Effector memory CD8-positive, alpha-beta T cell (primary cell): ENCODE measurements around the gene C3orf20.

ENCODE experiments used
- ATAC-seq: fragments of 150-1000 bp; cut with Tn5 transposase; replicated peaks from 2 replicates; pipeline ENCODE4 v1.10.0; 2021; ENCODE audit warnings: mild to moderate bottlenecking, moderate library complexity
- DNase-seq, 3 experiments: peaks; one replicate each; pipeline ENCODE4 v3.0.0; 2021
- H3K27ac Mint-ChIP-seq, 2 donors: one replicate each; pipeline ENCODE4 v1.8.0; 2022; ENCODE audit warnings: mild to moderate bottlenecking in 2 of 2, mixed read lengths in 2 of 2, moderate library complexity in 2 of 2
- H3K27me3 Mint-ChIP-seq, 2 donors: one replicate each; pipeline ENCODE4 v1.8.0; 2022; ENCODE audit warnings: mixed read lengths in 2 of 2
- H3K36me3 Mint-ChIP-seq: one replicate; pipeline ENCODE4 v1.8.0; 2022; ENCODE audit warnings: mild to moderate bottlenecking, moderate library complexity, mixed read lengths; ENCODE audit not compliant: insufficient read depth
- H3K4me1 Mint-ChIP-seq, 2 donors: one replicate each; pipeline ENCODE4 v1.8.0; 2022; ENCODE audit warnings: low read depth in 2 of 2, mixed read lengths in 2 of 2
- H3K4me3 Mint-ChIP-seq, 2 donors: one replicate each; pipeline ENCODE4 v1.8.0; 2022; ENCODE audit warnings: mild to moderate bottlenecking in 2 of 2, mixed read lengths in 2 of 2, moderate library complexity in 2 of 2
- H3K9me3 Mint-ChIP-seq, 2 donors: one replicate each; pipeline ENCODE4 v1.8.0; 2022; ENCODE audit warnings: mixed read lengths in 2 of 2

The C3orf20 gene

DNA sequence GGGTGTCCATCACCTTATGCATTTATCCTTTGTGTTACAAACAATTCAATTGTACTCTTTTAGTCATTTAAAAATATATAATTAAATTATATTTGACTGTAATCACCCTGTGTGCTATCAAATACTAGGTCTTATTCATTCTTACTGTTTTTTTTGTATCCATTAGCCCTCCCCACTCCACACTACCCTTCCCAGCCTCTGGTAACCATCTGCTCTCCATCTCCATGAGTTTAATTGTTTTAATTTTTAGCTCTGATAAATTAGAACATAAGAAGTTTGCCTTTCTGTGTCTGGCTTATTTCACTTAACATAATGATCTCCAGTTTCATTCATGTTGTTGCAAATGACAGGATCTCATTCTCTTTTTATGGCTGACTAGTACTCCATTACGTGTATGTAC lies 16.8 kb downstream of the C3orf20 start:
- Mint-ChIP-seq H3K36me3 (no peaks in the 10 kb centered on the region), H3K27me3 (no peaks in the 10 kb centered on the region), H3K9me3 (no peaks in the 10 kb centered on the region), H3K4me1 (no peaks in the 10 kb centered on the region), H3K27ac (no peak overlapping the region), H3K4me3 (no peak overlapping the region)
- ATAC-seq (no peak), DNase-seq (no peak)

DNA sequence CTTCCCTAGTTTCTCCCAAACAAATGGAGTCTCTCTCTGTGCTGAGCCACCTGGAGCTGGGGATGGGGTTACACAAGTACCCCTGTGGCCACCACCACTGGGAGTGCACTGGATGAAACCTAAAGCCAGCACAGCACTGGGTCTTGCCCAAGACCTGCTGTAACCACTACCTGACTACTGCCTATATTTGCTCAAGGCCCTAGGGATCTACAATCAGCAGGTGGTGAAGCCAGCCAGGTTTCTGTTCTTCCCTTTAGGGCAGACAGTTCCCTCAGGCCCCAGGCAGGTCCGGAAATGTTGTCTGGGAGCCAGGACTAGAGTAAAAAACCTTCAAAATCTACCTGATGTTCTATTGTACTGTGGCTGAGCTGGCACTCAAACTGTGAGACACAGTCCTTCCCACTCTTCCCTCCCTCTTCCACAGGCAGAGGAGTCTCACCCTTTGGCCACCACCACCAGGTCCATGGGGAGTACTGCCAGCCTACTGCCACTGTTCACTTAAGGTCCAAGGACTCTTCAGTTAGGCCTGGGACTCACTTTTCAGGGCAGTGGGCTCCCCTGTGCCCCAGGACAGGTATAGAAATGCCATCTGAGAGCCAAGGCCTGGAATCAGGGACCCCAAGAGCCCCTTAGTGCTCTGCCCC lies 23.8 kb downstream of the C3orf20 start:
- DNase-seq = no peak
- no peaks in the 10 kb centered on the region for H3K9me3 Mint-ChIP-seq
- no peaks in the 10 kb centered on the region for H3K27me3 Mint-ChIP-seq
- no peaks in the 10 kb centered on the region for H3K36me3 Mint-ChIP-seq
- no peak for ATAC-seq
- no peak overlapping the region for H3K27ac Mint-ChIP-seq
- H3K4me1 Mint-ChIP-seq = no peaks in the 10 kb centered on the region
- H3K4me3 Mint-ChIP-seq = no peak overlapping the region

DNA sequence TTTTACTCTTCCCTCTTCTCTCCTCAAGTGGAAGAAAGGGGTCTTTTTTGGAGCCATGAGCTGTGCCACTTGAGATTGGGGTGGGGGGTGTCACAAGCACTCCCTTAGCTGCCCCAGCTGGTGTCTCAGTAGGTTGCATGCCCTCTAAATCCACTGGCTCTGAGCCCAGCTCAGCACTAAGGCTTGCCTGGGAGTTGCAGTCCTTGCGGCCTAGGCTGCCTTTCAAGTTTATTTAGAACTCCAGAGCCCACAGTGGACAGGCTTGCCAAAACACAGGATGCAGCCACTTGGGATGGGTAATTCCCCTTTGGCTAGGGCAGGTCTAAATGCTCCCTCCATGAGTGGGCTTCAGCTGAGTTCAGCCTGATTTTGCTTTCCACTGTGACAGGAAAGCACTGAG lies 24.7 kb downstream of the C3orf20 start:
- no peak overlapping the region for H3K4me3 Mint-ChIP-seq
- no peaks in the 10 kb centered on the region for H3K36me3 Mint-ChIP-seq
- no peaks in the 10 kb centered on the region for H3K9me3 Mint-ChIP-seq
- H3K4me1 Mint-ChIP-seq = no peaks in the 10 kb centered on the region
- no peak for DNase-seq
- no peak overlapping the region for H3K27ac Mint-ChIP-seq
- ATAC-seq = no peak
- no peaks in the 10 kb centered on the region for H3K27me3 Mint-ChIP-seq

DNA sequence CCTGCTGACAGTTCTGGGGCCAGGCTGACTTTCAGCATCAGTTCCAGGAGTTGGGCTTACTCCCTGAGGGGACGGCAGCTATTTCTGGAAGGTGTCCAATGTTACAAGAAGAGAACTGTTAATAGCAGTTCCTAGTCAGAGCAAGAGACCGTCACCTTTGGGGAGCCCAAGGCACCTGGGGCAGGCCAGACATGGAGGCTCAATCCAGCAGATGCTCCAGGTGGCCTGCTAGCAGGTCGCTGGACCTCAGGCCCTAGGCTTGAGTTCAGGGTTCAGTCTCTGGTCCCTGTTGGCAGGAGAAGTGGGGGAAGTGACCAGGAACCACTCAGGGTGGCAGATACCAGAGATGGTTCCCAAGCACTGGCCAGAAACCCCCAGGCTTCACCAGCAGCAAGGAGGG lies 25.9 kb downstream of the C3orf20 start:
- Mint-ChIP-seq H3K27ac (no peak overlapping the region), H3K4me1 (no peaks in the 10 kb centered on the region), H3K36me3 (no peaks in the 10 kb centered on the region), H3K4me3 (no peak overlapping the region), H3K9me3 (no peaks in the 10 kb centered on the region), H3K27me3 (no peaks in the 10 kb centered on the region)
- no peak for ATAC-seq
- DNase-seq = no peak

DNA sequence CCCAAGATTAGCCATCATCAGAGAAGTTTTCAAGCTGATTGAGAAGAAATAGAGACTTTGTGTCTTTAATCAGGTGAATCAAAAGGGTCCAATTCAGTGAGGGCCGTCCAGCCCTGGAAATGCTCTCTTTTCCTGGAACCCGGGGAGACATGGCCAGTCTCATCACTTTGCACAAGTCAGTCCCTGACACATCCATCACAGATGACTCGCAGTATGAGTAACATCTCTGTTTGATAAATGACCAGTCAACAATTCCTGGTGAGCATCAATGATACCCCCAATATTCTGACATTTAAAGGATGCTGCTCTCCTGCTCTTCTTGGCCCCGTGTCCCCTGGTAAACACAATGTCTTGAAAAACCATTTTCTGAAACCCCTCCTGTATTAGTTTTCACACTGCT lies 26.7 kb downstream of the C3orf20 start:
- ATAC-seq (no peak), DNase-seq (no peak)
- no peaks in the 10 kb centered on the region for H3K9me3 Mint-ChIP-seq
- H3K4me1 Mint-ChIP-seq = no peaks in the 10 kb centered on the region
- H3K27ac Mint-ChIP-seq = no peak overlapping the region
- no peaks in the 10 kb centered on the region for H3K27me3 Mint-ChIP-seq
- H3K4me3 Mint-ChIP-seq = no peak overlapping the region
- no peaks in the 10 kb centered on the region for H3K36me3 Mint-ChIP-seq

DNA sequence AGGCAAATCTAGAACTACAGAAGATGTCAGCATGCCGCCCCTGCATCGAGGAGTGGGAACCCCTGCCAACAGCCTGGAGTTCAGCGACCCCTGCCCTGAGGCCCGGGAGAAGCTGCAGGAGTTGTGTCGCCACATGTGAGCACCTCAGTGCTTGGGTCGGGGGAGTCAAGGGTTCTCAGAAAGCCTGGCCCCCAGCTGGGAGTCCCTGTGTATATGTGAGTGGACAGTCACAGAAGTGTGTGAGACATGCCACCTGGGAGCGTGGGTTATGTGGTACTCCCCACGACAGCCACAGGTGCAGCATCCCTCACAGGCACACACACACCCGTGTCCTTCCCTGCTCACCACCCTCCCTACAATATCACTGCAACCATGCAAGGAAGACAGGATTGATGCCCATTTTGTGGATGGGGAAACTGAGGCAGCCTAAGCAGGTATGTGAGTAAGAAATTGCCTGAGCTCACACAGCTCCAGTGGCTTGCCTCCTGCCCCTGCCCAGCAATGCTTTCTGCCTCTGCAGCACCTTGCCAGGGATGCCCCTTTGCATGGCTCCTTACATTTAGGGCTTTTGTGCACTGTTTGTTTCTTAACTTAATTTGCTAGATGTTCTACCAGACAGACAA lies 28.3 kb downstream of the C3orf20 start:
- H3K4me3 Mint-ChIP-seq = no peak overlapping the region
- ATAC-seq (no peak), DNase-seq (no peak)
- no peaks in the 10 kb centered on the region for H3K27me3 Mint-ChIP-seq
- no peaks in the 10 kb centered on the region for H3K4me1 Mint-ChIP-seq
- no peaks in the 10 kb centered on the region for H3K36me3 Mint-ChIP-seq
- H3K9me3 Mint-ChIP-seq = no peaks in the 10 kb centered on the region
- H3K27ac Mint-ChIP-seq = no peak overlapping the region

DNA sequence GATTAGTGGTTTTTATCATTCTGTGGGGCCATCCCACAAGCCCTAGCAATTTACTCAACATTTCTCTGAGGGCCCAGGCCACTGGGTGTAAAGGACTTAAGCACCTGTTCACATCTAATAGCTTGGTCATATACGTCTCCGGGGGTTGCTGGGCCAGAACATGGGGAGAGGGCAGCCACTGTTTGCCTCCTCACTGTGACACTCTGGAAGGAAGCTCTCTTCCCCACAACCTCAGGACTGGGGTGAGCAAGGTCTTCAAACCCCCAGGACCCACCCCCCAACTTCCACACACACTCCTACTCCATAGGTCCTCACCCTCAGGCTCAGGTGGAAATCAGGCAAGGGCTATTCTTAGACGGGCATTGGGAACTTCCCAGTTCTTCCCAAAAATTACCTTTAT lies 28.9 kb downstream of the C3orf20 start:
- Mint-ChIP-seq H3K4me3 (no peak overlapping the region), H3K9me3 (no peaks in the 10 kb centered on the region), H3K4me1 (no peaks in the 10 kb centered on the region), H3K36me3 (no peaks in the 10 kb centered on the region), H3K27ac (no peak overlapping the region), H3K27me3 (no peaks in the 10 kb centered on the region)
- DNase-seq = no peak
- no peak for ATAC-seq

DNA sequence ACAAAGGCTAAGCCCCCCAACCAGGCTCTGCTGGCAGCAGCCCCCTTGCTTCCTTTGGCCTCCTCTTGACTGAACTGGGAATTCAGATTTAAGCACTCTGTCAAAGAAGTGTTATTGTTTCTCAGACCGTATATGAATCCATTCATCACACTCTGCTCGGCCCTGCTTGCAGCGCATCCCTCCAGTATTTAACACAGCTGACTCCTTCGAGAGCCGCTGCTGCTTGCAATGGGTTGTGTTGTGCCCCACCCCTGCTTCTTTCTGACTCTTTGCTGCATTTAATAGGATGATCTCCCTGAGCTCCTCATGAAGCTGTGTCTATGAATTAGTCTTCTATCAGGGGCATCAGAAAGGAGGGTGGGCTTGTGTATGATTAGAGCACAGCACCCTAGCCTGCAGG lies 31.2 kb downstream of the C3orf20 start:
- H3K27ac Mint-ChIP-seq = no peak overlapping the region
- H3K27me3 Mint-ChIP-seq = no peaks in the 10 kb centered on the region
- no peaks in the 10 kb centered on the region for H3K4me1 Mint-ChIP-seq
- DNase-seq = no peak
- H3K36me3 Mint-ChIP-seq = no peaks in the 10 kb centered on the region
- H3K4me3 Mint-ChIP-seq = no peak overlapping the region
- ATAC-seq = no peak
- no peaks in the 10 kb centered on the region for H3K9me3 Mint-ChIP-seq

DNA sequence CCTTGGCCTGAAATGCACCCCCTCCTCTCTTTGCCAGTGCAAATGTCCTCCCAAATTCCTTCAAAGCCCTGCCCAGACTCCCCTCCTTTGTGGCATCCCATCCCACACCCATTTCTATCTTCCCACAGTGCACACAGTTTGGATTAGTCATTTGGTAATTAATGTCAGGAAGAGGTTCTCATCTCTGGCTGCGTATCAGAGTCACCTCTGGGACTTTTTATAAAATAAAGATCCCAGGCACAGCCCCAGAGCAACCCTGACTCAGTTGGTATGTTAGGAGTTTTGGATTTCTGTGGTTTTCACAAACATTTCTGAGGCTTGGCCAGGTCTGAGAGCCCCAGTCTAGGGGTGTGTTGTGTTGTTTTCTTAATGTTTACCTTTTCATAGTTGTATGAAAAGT lies 41.6 kb downstream of the C3orf20 start:
- no peaks in the 10 kb centered on the region for H3K27me3 Mint-ChIP-seq
- ATAC-seq = no peak

DNA sequence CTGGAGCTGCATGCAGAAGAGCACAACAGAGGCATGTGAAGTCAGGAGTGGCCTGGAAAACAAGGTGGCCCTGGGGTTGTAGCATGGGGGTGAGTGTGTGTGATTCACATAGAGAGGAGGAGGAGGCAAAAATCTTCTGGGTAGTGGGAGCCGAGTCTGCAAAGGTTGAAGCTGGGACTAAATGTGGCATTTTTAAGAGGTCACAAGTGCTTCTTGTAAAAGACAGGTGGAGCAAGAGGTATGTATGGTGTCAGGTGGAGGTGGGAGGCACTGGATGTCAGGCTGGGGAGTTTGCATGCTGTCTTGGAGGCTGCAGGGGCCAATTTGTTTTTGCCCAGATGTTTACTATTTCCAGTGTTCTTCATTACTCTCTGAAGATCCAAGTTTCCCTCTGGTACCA lies 42.4 kb downstream of the C3orf20 start:
- H3K4me1 Mint-ChIP-seq = no peaks in the 10 kb centered on the region
- no peak overlapping the region for H3K4me3 Mint-ChIP-seq
- H3K9me3 Mint-ChIP-seq = no peaks in the 10 kb centered on the region
- no peaks in the 10 kb centered on the region for H3K27me3 Mint-ChIP-seq
- no peaks in the 10 kb centered on the region for H3K36me3 Mint-ChIP-seq
- ATAC-seq (no peak), DNase-seq (no peak)
- H3K27ac Mint-ChIP-seq = no peak overlapping the region

More for the DNA sequence above, 41.6 kb downstream of the C3orf20 start:
- DNase-seq = no peak
- no peaks in the 10 kb centered on the region for H3K4me1 Mint-ChIP-seq
- H3K27ac Mint-ChIP-seq = no peak overlapping the region
- no peak overlapping the region for H3K4me3 Mint-ChIP-seq
- no peaks in the 10 kb centered on the region for H3K36me3 Mint-ChIP-seq
- H3K9me3 Mint-ChIP-seq = no peaks in the 10 kb centered on the region

DNA sequence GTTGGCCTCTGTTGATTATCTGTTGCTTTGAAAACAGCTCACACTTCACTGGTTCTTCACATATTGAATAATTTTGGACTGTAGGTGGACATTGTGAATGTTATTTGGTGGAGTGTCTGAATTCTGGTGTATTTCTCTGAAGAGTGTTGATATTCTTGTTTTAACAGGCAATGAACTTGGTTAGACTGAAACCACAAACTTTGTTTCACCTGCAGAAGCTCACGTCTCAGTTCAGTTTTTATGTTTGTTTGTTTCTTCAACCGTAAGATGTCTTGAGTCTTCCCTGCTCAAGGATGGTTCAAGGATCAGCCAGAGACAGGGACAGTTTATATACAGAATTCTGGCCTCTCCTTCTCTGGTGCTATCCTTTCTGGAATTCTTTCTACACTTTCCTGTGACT lies 43.6 kb downstream of the C3orf20 start:
- Mint-ChIP-seq H3K27me3 (no peaks in the 10 kb centered on the region), H3K27ac (no peak overlapping the region), H3K4me3 (no peak overlapping the region), H3K9me3 (no peaks in the 10 kb centered on the region), H3K4me1 (no peaks in the 10 kb centered on the region), H3K36me3 (no peaks in the 10 kb centered on the region)
- no peak for ATAC-seq
- DNase-seq = no peak

DNA sequence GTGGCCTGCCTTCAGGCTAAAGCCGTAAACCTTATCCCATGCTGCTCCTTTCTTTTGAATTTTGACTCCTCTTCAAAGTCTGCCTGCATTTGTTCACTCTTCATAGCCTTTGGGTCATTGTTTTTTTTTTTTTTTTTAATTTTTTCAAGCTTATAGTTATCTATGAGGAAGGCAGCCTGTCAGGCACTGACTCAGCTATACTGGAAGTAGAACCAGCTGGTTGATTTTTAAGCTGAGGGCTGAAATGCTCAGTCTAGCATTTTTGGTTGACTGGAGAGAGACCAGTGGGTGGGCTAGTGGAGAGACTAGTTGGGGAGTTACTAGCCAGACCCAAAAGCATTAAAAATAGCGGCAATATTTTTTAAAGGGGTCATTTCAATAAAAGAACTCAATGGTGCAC lies 44.1 kb downstream of the C3orf20 start:
- H3K4me3 Mint-ChIP-seq = no peak overlapping the region
- H3K27ac Mint-ChIP-seq = no peak overlapping the region
- H3K27me3 Mint-ChIP-seq = no peaks in the 10 kb centered on the region
- H3K9me3 Mint-ChIP-seq = no peaks in the 10 kb centered on the region
- ATAC-seq (no peak), DNase-seq (no peak)
- H3K36me3 Mint-ChIP-seq = no peaks in the 10 kb centered on the region
- H3K4me1 Mint-ChIP-seq = no peaks in the 10 kb centered on the region

DNA sequence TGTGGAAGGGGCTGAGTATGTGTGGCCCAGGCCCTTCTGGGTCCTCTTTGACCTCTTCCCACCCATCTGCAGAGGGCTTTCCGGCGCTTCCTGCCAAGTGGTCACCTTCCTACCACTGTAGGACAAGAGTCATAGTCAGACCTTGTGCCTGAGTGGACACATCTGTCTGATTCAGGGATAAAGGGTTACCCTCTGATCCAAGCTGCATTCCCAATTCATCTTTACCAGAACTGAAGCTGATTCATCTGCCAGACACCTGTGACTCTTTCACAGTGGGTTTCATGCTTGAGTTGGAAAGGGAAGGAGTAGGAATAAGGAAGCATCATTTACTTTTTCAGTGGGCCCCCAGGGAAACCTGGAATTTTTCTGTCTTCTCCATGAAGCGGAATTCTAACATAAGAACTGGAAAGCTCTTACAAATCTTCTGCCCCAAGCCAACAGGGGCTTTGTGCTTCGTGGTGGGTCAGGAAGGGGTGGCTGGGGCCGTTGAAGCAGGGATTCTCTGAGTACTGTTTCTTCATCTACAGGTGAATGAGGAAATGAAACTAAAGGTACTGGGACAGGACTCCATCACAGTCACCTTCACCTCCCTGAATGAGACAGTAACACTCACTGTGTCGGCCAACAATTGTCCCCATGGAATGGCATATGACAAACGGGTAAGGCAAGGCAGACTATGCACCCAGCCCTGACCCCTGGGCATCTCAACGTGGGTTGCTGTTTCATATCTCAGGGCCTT lies 46.4 kb downstream of the C3orf20 start:
- DNase-seq (no peak), ATAC-seq (no peak)
- H3K27ac Mint-ChIP-seq = no peak overlapping the region
- H3K36me3 Mint-ChIP-seq = no peaks in the 10 kb centered on the region
- no peaks in the 10 kb centered on the region for H3K4me1 Mint-ChIP-seq
- no peak overlapping the region for H3K4me3 Mint-ChIP-seq
- no peaks in the 10 kb centered on the region for H3K27me3 Mint-ChIP-seq
- no peaks in the 10 kb centered on the region for H3K9me3 Mint-ChIP-seq

DNA sequence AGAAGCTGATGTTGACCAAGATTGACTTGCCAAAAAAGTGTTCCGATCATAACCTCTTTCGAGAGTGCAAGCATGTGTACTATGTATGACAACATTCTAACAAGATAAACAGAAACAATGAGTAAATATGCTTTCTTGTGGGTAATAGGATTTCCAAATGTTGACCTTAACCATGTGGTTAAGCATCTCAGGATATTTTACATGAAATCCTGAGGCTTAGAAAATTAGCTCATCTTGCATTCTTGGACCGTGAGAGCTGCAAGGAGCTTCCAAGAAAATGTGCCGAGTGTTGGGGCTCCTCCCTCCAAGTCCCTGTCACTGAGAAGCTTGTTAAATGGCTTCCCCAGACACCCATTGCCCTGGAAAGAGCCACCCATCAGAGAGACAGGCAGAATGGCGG lies 50.1 kb downstream of the C3orf20 start:
- ATAC-seq (no peak), DNase-seq (no peak)
- no peaks in the 10 kb centered on the region for H3K4me1 Mint-ChIP-seq
- H3K9me3 Mint-ChIP-seq = no peaks in the 10 kb centered on the region
- no peak overlapping the region for H3K27ac Mint-ChIP-seq
- no peaks in the 10 kb centered on the region for H3K27me3 Mint-ChIP-seq
- no peak overlapping the region for H3K4me3 Mint-ChIP-seq
- no peaks in the 10 kb centered on the region for H3K36me3 Mint-ChIP-seq
